H1 (cell line): ENCODE measurements around the gene RIC8A. TPM values are rescaled to one million over a fixed set of nuclear protein-coding genes. Genes with fewer than 3 reads are reported as not detected.

ENCODE experiments used
- BACH1 ChIP-seq: IDR thresholded peaks from 2 replicates; pipeline ENCODE4 v1.6.1; 2012; ENCODE audit warnings: low read length, improper control_type of control experiment
- CTCF ChIP-seq, 3 experiments: IDR thresholded peaks; 1 replicate in 2 of 3; 2 replicates in 1 of 3; pipeline versions ENCODE4 v1.5.1 to v1.6.1; 2011; ENCODE audit warnings: low read length in 3 of 3, mild to moderate bottlenecking in 3 of 3, inconsistent platforms in 2 of 3, low read depth in 1 of 3, moderate library complexity in 1 of 3; ENCODE audit not compliant: insufficient read depth in 1 of 3; ENCODE audit errors: control extremely low read depth in 1 of 3
- HDAC2 ChIP-seq, 2 experiments: fragments of 300-600 bp in 1 of 2; sonication (generic) in 1 of 2; IDR thresholded peaks; 2 replicates each; pipeline ENCODE4 v1.6.1; 2011 to 2012; ENCODE audit warnings: low read depth in 2 of 2, low read length in 2 of 2, mild to moderate bottlenecking in 2 of 2, moderate library complexity in 2 of 2, borderline replicate concordance in 1 of 2, inconsistent platforms in 1 of 2
- SP4 ChIP-seq: IDR thresholded peaks from 2 replicates; pipeline ENCODE4 v1.6.1; 2012; ENCODE audit warnings: low read length, inconsistent platforms
- TAF1 ChIP-seq: IDR thresholded peaks from 2 replicates; pipeline ENCODE4 v1.6.1; 2011; ENCODE audit warnings: mild to moderate bottlenecking, low read depth, low read length
- TEAD4 ChIP-seq: IDR thresholded peaks from 2 replicates; pipeline ENCODE4 v1.6.1; 2012; ENCODE audit warnings: low read depth, low read length, inconsistent platforms, mixed read lengths
- polyA plus RNA-seq, 7 experiments: library from polyadenylated mRNA; depleted of rRNA in 3 of 7; stranded (reverse) in 5 of 7; unstranded in 2 of 7; fragments of >200 nt in 5 of 7; fragments of 200-250 nt in 2 of 7; gene quantifications; 1 replicate in 5 of 7; 2 replicates in 1 of 7; 4 replicates in 1 of 7; pipeline versions ENCODE4 v1.2.1 to v1.2.3, GENCODE V29; 2011 to 2013; ENCODE audit warnings: missing spikeins in 2 of 7, mixed read lengths in 2 of 7
- total RNA-seq: library from RNA; stranded (reverse); fragmentation: NEBNext Ultra II Directional; extraction: Animal tissue kit (Norgen Biotek cat#: 25700); gene quantifications from 2 replicates; pipeline ENCODE4 v1.2.1, GENCODE V29; 2021

The RIC8A gene
- total and polyA plus RNA-seq, 2 of the 8 experiments (the other 6 are each of a cell fraction or from before 2014, with no cell fraction given) = 67.0 to 105 TPM

GRCh38 chr11:250274-250673 lies 42.8 kb downstream of the RIC8A start (continued):
- TF ChIP-seq CTCF (IDR thresholded peaks at IDR 0.05; ENCODE audit: control extremely low read depth in 1 of 3, insufficient read depth in 1 of 3, low read depth in 1 of 3, low read length in 3 of 3) (no peak), BACH1 (no peak), SP4 (no peak), TAF1 (no peak), HDAC2 (IDR thresholded peaks at IDR 0.05; ENCODE audit: borderline replicate concordance in 1 of 2, low read depth in 2 of 2, low read length in 2 of 2) (no peak), TEAD4 (no peak)
